Measurements from ENCODE around the gene ERC2.

DNA sequence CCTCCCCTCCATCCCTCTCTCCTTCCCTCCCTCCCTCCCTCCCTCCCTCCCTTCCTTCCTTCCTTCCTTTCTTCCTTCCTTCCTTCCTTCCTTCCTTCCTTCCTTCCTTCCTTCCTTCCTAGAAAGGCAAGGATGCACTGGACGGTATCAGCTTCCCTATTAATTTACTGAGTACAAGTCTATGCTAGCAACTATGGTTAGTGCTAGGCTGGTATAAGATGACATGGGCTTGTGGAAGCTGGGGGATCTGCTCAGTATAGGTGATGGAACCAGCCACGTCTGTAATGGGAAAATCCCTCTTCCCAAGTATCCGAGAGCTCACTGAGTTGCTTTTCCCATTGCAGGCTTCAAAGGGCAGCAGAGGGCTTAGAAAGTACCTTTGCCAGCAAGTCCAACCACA, 884.8 kb downstream of the ERC2 start:
- TF ChIP-seq CTCF (IDR thresholded peaks at IDR 0.05) (no peak), POLR2AphosphoS5 (IDR thresholded peaks at IDR 0.05) (no peak), EP300 (IDR thresholded peaks at IDR 0.05) (no peak), POLR2A (IDR thresholded peaks at IDR 0.05) (no peak)
